Lower leg skin (tissue), 3 donors: ENCODE data around the gene C10orf95.

Source experiments
- POLR2A ChIP-seq, 2 donors: fragments of 450-650 bp; IDR thresholded peaks; one replicate each; pipeline ENCODE4 v1.6.1; 2016 to 2017; ENCODE audit warnings: antibody characterized with exemption in 2 of 2, mild to moderate bottlenecking in 1 of 2, moderate library complexity in 1 of 2
- TF ChIP-seq, protein P1 (sequence below), 3 donors: fragments of 450-650 bp; IDR thresholded peaks; one replicate each; pipeline ENCODE4 v1.5.1; 2016; ENCODE audit warnings: antibody characterized with exemption in 3 of 3, mild to moderate bottlenecking in 3 of 3, moderate library complexity in 2 of 3

- TF ChIP-seq, protein P1, sequence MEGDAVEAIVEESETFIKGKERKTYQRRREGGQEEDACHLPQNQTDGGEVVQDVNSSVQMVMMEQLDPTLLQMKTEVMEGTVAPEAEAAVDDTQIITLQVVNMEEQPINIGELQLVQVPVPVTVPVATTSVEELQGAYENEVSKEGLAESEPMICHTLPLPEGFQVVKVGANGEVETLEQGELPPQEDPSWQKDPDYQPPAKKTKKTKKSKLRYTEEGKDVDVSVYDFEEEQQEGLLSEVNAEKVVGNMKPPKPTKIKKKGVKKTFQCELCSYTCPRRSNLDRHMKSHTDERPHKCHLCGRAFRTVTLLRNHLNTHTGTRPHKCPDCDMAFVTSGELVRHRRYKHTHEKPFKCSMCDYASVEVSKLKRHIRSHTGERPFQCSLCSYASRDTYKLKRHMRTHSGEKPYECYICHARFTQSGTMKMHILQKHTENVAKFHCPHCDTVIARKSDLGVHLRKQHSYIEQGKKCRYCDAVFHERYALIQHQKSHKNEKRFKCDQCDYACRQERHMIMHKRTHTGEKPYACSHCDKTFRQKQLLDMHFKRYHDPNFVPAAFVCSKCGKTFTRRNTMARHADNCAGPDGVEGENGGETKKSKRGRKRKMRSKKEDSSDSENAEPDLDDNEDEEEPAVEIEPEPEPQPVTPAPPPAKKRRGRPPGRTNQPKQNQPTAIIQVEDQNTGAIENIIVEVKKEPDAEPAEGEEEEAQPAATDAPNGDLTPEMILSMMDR (IDR thresholded peaks at IDR 0.05) = no peak
- no peak for TF ChIP-seq POLR2A (IDR thresholded peaks at IDR 0.05)
Observed at GRCh38 chr10:102421757-102422512, 29.4 kb downstream of the C10orf95 start.
